Mesenchymal stem cell (in vitro differentiated cells and primary cell): ENCODE results near the gene BCL2L12.

Experiments
- DNase-seq: peaks from one replicate; pipeline ENCODE4 v3.0.0-alpha.2; 2013
- H2AFZ ChIP-seq: one replicate; pipeline ENCODE4 v1.6.1; 2013; ENCODE audit warnings: low read depth, mild to moderate bottlenecking, control low read depth, inconsistent platforms, low read length, moderate library complexity
- H2AK5ac ChIP-seq: 2 replicates; pipeline ENCODE4 v1.6.1; 2013; ENCODE audit warnings: low read length, moderate library complexity, mild to moderate bottlenecking, inconsistent platforms; ENCODE audit not compliant: severe bottlenecking
- H2BK120ac ChIP-seq: one replicate; pipeline ENCODE4 v1.6.1; 2013; ENCODE audit warnings: low read depth, mild to moderate bottlenecking, inconsistent platforms, low read length, moderate library complexity
- H2BK12ac ChIP-seq, 2 experiments: one replicate each; pipeline ENCODE4 v1.6.1; 2013; ENCODE audit warnings: inconsistent platforms in 2 of 2, low read length in 2 of 2, mild to moderate bottlenecking in 2 of 2, moderate library complexity in 2 of 2, control low read depth in 1 of 2
- H2BK15ac ChIP-seq: one replicate; pipeline ENCODE4 v1.6.1; 2013; ENCODE audit warnings: mild to moderate bottlenecking, low read depth, inconsistent platforms; ENCODE audit not compliant: poor library complexity, severe bottlenecking
- H2BK5ac ChIP-seq: 2 replicates; pipeline ENCODE4 v1.6.1; 2013; ENCODE audit warnings: low read depth, mild to moderate bottlenecking, low read length, control low read depth, inconsistent platforms; ENCODE audit not compliant: poor library complexity, severe bottlenecking
- H3K14ac ChIP-seq, 2 experiments: one replicate each; pipeline ENCODE4 v1.6.1; 2013; ENCODE audit warnings: inconsistent platforms in 2 of 2, low read length in 2 of 2, control low read depth in 1 of 2, mild to moderate bottlenecking in 1 of 2, moderate library complexity in 1 of 2
- H3K18ac ChIP-seq, 2 experiments: one replicate each; pipeline ENCODE4 v1.6.1; 2013; ENCODE audit warnings: inconsistent platforms in 2 of 2, low read length in 2 of 2, control low read depth in 1 of 2, low read depth in 1 of 2, mild to moderate bottlenecking in 1 of 2
- H3K23ac ChIP-seq, 2 experiments: one replicate each; pipeline ENCODE4 v1.6.1; 2013; ENCODE audit warnings: inconsistent platforms in 2 of 2, low read length in 2 of 2, mild to moderate bottlenecking in 2 of 2, moderate library complexity in 2 of 2, control low read depth in 1 of 2
- H3K27ac ChIP-seq: 2 replicates; pipeline ENCODE4 v1.5.1; 2013; ENCODE audit warnings: mild to moderate bottlenecking, moderate library complexity, low read length, control low read depth, inconsistent platforms; ENCODE audit not compliant: poor library complexity, severe bottlenecking
- H3K27me3 ChIP-seq, 2 experiments: 2 replicates each; pipeline versions ENCODE4 v1.6.1 to v1.7.0; 2013; ENCODE audit warnings: low read length in 2 of 2, mild to moderate bottlenecking in 2 of 2, moderate library complexity in 2 of 2, control low read depth in 1 of 2, inconsistent platforms in 1 of 2; ENCODE audit not compliant: control insufficient read depth in 1 of 2, insufficient read depth in 1 of 2
- H3K36me3 ChIP-seq, 2 experiments: 2 replicates each; pipeline versions ENCODE4 v1.6.1 to v1.7.0; 2013; ENCODE audit warnings: low read length in 2 of 2, control low read depth in 1 of 2, inconsistent platforms in 1 of 2, low read depth in 1 of 2, mild to moderate bottlenecking in 1 of 2; ENCODE audit not compliant: insufficient read depth in 2 of 2, control insufficient read depth in 1 of 2
- H3K4ac ChIP-seq, 2 experiments: one replicate each; pipeline ENCODE4 v1.6.1; 2013; ENCODE audit warnings: inconsistent platforms in 2 of 2, low read length in 2 of 2, mild to moderate bottlenecking in 2 of 2, moderate library complexity in 2 of 2, control low read depth in 1 of 2, low read depth in 1 of 2
- H3K4me1 ChIP-seq: 2 replicates; pipeline ENCODE4 v1.6.1; 2013; ENCODE audit warnings: low read depth, low read length, control low read depth; ENCODE audit not compliant: control insufficient read depth, insufficient read depth
- H3K4me2 ChIP-seq: 2 replicates; pipeline ENCODE4 v1.6.1; 2013; ENCODE audit warnings: low read length, mild to moderate bottlenecking, inconsistent platforms; ENCODE audit not compliant: poor library complexity, severe bottlenecking
- H3K4me3 ChIP-seq, 2 experiments: 2 replicates each; pipeline versions ENCODE4 v1.5.1 to v1.7.0; 2013; ENCODE audit warnings: low read length in 2 of 2, mild to moderate bottlenecking in 2 of 2, control low read depth in 1 of 2, low read depth in 1 of 2; ENCODE audit not compliant: insufficient read depth in 1 of 2
- H3K79me1 ChIP-seq: replicated peaks from 2 replicates; pipeline ENCODE4 v1.6.1; 2013; ENCODE audit warnings: mild to moderate bottlenecking, control low read depth, low read length, inconsistent platforms; ENCODE audit not compliant: poor library complexity, severe bottlenecking
- H3K9ac ChIP-seq: 2 replicates; pipeline ENCODE4 v1.7.0; 2013; ENCODE audit warnings: mild to moderate bottlenecking, low read length, moderate library complexity
- H3K9me3 ChIP-seq: 2 replicates; pipeline ENCODE4 v1.7.0; 2013; ENCODE audit warnings: mild to moderate bottlenecking, low read length; ENCODE audit not compliant: control insufficient read depth
- H4K8ac ChIP-seq: one replicate; pipeline ENCODE4 v1.6.1; 2013; ENCODE audit warnings: inconsistent platforms, mild to moderate bottlenecking, low read length, moderate library complexity
- H4K91ac ChIP-seq: one replicate; pipeline ENCODE4 v1.6.1; 2013; ENCODE audit warnings: mild to moderate bottlenecking, low read length, inconsistent platforms
- WGBS: methylation state at CpG from one replicate; pipeline ENCODE4 v1.1.7; 2013; ENCODE audit warnings: mixed read lengths; 5-methylcytosine and 5-hydroxymethylcytosine counted together

Gene BCL2L12

DNA sequence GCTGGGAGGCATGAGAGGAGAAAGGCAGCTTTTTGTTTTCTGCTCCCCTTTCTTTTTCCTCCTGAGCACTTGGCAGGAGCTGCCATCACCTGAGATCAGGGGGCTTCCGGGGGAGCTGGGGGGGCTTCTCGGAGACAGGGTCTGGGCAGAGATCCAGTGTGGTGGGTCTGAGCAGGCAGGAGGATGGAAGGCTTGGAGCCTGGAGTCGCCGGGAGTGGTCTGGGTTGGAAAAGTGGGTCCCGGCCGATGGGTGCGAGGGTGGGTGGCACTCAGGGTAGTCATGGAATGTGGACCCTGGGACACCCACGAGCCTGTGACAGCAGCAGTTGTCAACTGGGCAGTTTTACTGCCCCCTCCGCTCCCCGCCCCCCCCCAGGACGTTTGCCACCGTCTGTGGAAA is 21.4 kb downstream of the BCL2L12 start:
- no peak for DNase-seq
- Histone ChIP-seq H3K4ac (no peak overlapping the region), H2BK120ac (no peak overlapping the region), H4K91ac (no peak overlapping the region), H3K23ac (no peak overlapping the region), H3K14ac (no peak overlapping the region), H3K4me2 (no peak overlapping the region), H3K4me1 (peaks cover 21% of the 10 kb centered on the region), H2BK15ac (no peak overlapping the region), H3K79me1 (peaks cover 23% of the 10 kb centered on the region), H2BK12ac (no peak overlapping the region), H4K8ac (no peak overlapping the region), H2AFZ (no peak overlapping the region), H3K9me3 (no peaks in the 10 kb centered on the region), H2BK5ac (no peak overlapping the region), H3K18ac (no peak overlapping the region), H2AK5ac (no peak overlapping the region), H3K36me3 (peaks cover 48 to 64% of the 10 kb centered on the region in 2 experiments), H3K9ac (no peak overlapping the region), H3K4me3 (no peak overlapping the region), H3K27ac (no peak overlapping the region), H3K27me3 (no peaks in the 10 kb centered on the region)
- WGBS, result 92% methylated on average over 11 of the region's 12 CpGs

DNA sequence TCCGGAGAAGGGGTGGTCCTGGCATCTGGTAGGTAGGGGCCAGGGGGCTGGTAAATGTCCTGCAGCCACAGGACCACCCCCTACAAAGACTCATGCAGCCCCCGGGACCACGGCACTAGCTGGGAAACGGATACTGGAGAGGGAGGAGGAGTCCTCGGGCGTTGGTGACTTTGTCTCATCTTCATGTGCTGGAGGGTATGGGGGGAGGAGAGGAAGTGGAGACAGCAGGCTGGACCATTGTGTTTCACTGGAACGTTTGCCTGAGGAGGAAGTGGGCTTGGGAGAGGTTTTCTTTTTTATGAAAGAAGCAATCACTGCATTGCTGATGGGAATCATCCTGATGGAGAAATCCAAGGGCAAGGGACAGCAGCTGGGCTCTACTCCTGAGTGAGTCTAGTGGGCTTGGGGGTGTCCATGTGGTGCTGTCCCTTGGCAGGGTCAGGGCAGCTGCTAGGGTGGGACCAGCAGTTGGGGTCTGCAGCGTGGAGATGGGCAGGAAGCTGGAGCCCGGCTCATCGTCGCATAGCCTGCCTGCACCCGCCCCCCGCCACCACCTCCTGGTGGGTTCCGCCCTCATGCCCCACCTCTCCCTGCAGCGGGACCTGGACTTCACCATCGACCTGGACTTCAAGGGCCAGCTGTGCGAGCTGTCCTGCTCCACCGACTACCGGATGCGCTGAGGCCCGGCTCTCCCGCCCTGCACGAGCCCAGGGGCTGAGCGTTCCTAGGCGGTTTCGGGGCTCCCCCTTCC is 22.0 kb downstream of the BCL2L12 start:
- Histone ChIP-seq H3K79me1 (peaks cover 26% of the 10 kb centered on the region), H2AFZ (no peak overlapping the region), H3K4me2 (no peak overlapping the region), H2AK5ac (no peak overlapping the region), H3K4me3 (no peak overlapping the region), H3K9ac (no peak overlapping the region), H3K27ac (no peak overlapping the region), H3K36me3 (peaks cover 43 to 59% of the 10 kb centered on the region in 2 experiments), H3K4ac (no peak overlapping the region), H3K27me3 (no peaks in the 10 kb centered on the region), H2BK15ac (no peak overlapping the region), H3K18ac (no peak overlapping the region), H4K8ac (no peak overlapping the region), H2BK5ac (no peak overlapping the region), H3K9me3 (no peaks in the 10 kb centered on the region), H3K23ac (no peak overlapping the region), H3K4me1 (peaks cover 21% of the 10 kb centered on the region), H2BK120ac (no peak overlapping the region), H4K91ac (no peak overlapping the region), H3K14ac (no peak overlapping the region), H2BK12ac (no peak overlapping the region)
- 80% methylated on average over 20 of the region's 26 CpGs for WGBS
- no peak for DNase-seq

DNA sequence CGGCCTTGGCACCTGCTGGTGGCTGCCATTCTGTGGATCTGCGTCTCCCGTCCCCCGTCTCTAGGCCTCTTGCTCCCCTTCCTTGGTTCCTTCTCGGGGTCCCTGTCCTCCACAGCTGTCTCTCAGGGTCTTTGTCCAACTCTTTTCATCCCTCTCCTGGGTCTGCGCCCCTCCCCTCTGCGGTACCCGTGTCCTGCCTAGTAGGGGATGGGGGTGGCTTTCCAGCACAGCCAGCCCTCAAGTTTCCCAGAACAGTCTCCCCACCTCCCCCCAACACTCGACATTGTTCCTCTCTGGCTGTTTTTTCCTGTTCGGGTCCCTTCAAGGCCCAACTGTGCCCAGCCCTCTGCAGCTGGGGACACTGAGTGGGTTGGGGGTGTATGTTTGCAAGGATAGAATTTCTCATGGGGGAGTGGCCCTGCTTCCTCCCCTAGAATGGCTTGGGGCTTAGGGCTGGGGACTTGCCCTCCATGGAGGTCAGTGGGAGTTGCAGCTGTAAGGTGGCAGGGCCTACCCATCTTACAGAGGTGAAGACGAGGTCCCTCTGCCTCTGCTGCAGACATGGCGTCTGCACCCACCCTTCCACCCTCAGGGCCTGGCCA is 22.9 kb downstream of the BCL2L12 start:
- Histone ChIP-seq H2BK12ac (no peak overlapping the region), H2BK120ac (no peak overlapping the region), H3K23ac (no peak overlapping the region), H3K4me2 (no peak overlapping the region), H3K79me1 (peaks cover 26% of the 10 kb centered on the region), H3K27me3 (no peaks in the 10 kb centered on the region), H3K18ac (no peak overlapping the region), H2BK15ac (no peak overlapping the region), H2BK5ac (no peak overlapping the region), H4K91ac (no peak overlapping the region), H3K27ac (no peak overlapping the region), H2AK5ac (no peak overlapping the region), H3K4me3 (no peak overlapping the region), H2AFZ (no peak overlapping the region), H3K9ac (no peak overlapping the region), H4K8ac (no peak overlapping the region), H3K9me3 (no peaks in the 10 kb centered on the region), H3K4ac (no peak overlapping the region), H3K36me3 (peaks cover 38 to 58% of the 10 kb centered on the region in 2 experiments), H3K14ac (no peak overlapping the region), H3K4me1 (peaks cover 21% of the 10 kb centered on the region)
- WGBS, result 91% methylated on average over 10 of the region's 12 CpGs
- no peak for DNase-seq
